Upper lobe of right lung (tissue), 1 donor: ENCODE data around the gene STT3B. TPM values are rescaled to one million over a fixed set of nuclear protein-coding genes. Genes with fewer than 3 reads are reported as not detected.

Source experiments
- ATAC-seq: fragments of 200-7000 bp; cut with Tn5 transposase; one replicate; pipeline ENCODE4 v1.9.1; 2020; ENCODE audit warnings: mild to moderate bottlenecking, moderate library complexity
- DNase-seq: peaks from one replicate; pipeline ENCODE4 v3.0.0-alpha.2; 2020
- H3K27ac ChIP-seq: fragments of 200-600 bp; one replicate; pipeline ENCODE4 v1.8.0; 2022
- H3K27me3 ChIP-seq: fragments of 200-600 bp; one replicate; pipeline ENCODE4 v1.8.0; 2022; ENCODE audit warnings: mild to moderate bottlenecking
- H3K36me3 ChIP-seq: fragments of 200-600 bp; one replicate; pipeline ENCODE4 v1.8.0; 2022
- H3K4me1 ChIP-seq: fragments of 200-600 bp; one replicate; pipeline ENCODE4 v1.8.0; 2022
- H3K4me3 ChIP-seq: fragments of 200-600 bp; one replicate; pipeline ENCODE4 v1.8.0; 2022; ENCODE audit warnings: mild to moderate bottlenecking
- H3K9me3 ChIP-seq: fragments of 200-600 bp; one replicate; pipeline ENCODE4 v1.8.0; 2022
- intact Hi-C: fragments of 100-400 bp; cut with DNase I; formaldehyde crosslinking; loops from one replicate; pipeline ENCODE4 v1.11.0; 2022
- total RNA-seq: library from RNA; stranded (reverse); fragmentation: NEBNext Ultra II Directional; extraction: Animal tissue kit (Norgen Biotek cat#: 25700); gene quantifications from one replicate; pipeline ENCODE4 v1.2.1, GENCODE V29; 2021
- TF ChIP-seq, protein P1 (sequence below): fragments of 200-600 bp; IDR thresholded peaks from one replicate; pipeline ENCODE4 v1.8.0; 2022; ENCODE audit warnings: antibody characterized with exemption
- donor health status: DM: no; HTN: yes; CAD: no; lungs with severe emphysema.

Gene STT3B
- total RNA-seq, 1 donor from 2014 or later, result 129 TPM

DNA sequence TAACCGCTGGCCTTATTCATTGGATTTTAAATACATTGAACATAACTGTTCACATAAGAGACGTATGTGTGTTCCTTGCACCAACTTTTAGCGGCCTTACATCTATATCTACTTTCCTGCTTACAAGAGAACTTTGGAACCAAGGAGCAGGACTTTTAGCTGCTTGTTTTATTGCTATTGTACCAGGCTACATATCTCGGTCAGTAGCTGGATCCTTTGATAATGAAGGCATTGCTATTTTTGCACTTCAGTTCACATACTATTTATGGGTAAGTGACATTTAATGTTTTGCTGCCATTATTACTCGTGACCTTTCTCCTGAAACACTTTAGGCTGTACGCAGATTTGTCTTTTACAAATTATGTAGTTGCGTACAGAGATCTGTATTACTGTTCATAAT is 47.1 kb downstream of the STT3B start:
- Histone ChIP-seq H3K27ac (no peak overlapping the region), H3K27me3 (no peaks in the 10 kb centered on the region), H3K4me1 (peaks cover 8% of the 10 kb centered on the region), H3K4me3 (no peak overlapping the region), H3K36me3 (peaks cover 15% of the 10 kb centered on the region), H3K9me3 (no peaks in the 10 kb centered on the region)
- intact Hi-C loops, result no loop called here
- TF ChIP-seq, protein P1, sequence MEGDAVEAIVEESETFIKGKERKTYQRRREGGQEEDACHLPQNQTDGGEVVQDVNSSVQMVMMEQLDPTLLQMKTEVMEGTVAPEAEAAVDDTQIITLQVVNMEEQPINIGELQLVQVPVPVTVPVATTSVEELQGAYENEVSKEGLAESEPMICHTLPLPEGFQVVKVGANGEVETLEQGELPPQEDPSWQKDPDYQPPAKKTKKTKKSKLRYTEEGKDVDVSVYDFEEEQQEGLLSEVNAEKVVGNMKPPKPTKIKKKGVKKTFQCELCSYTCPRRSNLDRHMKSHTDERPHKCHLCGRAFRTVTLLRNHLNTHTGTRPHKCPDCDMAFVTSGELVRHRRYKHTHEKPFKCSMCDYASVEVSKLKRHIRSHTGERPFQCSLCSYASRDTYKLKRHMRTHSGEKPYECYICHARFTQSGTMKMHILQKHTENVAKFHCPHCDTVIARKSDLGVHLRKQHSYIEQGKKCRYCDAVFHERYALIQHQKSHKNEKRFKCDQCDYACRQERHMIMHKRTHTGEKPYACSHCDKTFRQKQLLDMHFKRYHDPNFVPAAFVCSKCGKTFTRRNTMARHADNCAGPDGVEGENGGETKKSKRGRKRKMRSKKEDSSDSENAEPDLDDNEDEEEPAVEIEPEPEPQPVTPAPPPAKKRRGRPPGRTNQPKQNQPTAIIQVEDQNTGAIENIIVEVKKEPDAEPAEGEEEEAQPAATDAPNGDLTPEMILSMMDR, result no peak
- DNase-seq (no peak), ATAC-seq (no peak)

DNA sequence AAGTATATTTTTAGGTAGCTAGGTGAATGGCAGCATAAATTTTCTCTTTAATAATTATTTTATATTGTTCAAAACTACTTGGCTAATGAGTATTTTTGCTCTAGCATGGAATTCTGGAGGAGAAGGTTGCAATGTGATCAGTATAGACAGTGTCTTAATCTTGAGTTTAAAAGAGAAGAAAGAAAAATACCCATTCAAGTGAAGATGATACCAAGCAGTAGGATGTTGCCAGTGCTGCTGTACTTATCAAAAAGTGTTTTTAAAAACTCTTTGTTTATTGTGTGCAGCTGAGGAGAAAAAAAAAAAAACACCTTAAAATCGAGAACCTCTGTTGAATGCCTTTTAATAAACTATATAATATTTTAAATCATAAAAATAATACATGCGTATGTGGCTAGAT is 47.9 kb downstream of the STT3B start:
- peaks cover 15% of the 10 kb centered on the region for H3K36me3 ChIP-seq
- no peaks in the 10 kb centered on the region for H3K9me3 ChIP-seq
- DNase-seq, result no peak
- ATAC-seq, result no peak
- H3K4me1 ChIP-seq, result no peaks in the 10 kb centered on the region
- no peak overlapping the region for H3K4me3 ChIP-seq
- TF ChIP-seq, protein P1, result no peak
- H3K27ac ChIP-seq, result no peak overlapping the region
- no peaks in the 10 kb centered on the region for H3K27me3 ChIP-seq
- intact Hi-C loops, result no loop called here

DNA sequence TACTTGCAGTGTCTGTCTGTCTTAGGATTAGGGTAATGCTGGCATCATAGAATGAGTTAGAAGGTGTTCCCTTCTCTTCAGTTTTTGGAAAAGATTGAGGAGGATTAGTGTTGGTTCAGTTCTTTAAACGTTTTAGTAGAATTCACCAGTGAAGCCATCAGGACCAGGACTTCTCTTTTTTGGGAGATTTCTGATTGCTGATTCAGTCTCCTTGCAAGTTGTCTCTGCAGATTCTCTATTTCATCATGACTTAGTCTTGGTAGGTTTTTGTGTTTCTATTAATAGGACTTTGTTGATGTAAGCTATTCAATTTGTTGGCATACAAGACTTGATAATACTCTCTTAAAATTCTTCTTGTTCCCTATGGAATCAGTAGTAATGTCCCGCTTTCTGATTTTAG is 48.9 kb downstream of the STT3B start:
- no peak overlapping the region for H3K27ac ChIP-seq
- H3K4me1 ChIP-seq, result no peaks in the 10 kb centered on the region
- H3K27me3 ChIP-seq, result no peaks in the 10 kb centered on the region
- peaks cover 15% of the 10 kb centered on the region for H3K36me3 ChIP-seq
- no peak overlapping the region for H3K4me3 ChIP-seq
- intact Hi-C loops, result no loop called here
- no peaks in the 10 kb centered on the region for H3K9me3 ChIP-seq
- ATAC-seq (no peak), DNase-seq (no peak)
- TF ChIP-seq, protein P1, result no peak

DNA sequence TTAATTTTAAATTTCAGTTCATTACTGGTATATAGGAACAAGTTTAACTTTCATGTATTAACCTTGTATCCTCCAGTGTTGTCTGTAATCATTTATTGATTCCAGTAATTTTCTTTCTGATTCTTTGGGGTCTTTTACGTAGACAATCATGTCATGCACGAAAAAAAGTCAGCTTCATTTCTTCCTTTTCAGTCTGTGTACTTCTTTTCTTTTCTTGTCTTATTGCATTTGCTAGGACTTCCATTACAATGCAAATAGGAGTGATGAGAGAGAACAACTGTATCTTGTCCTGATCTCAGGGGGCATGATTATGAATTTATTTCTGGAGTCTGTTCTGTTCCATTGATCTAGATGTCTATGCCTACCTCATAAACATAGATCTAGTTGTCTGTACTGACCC is 56.5 kb downstream of the STT3B start:
- ATAC-seq (no peak), DNase-seq (no peak)
- intact Hi-C loops, result no loop called here
- Histone ChIP-seq H3K27me3 (no peaks in the 10 kb centered on the region), H3K27ac (no peak overlapping the region), H3K4me3 (no peak overlapping the region), H3K36me3 (peaks cover 3% of the 10 kb centered on the region), H3K9me3 (peaks cover 15% of the 10 kb centered on the region), H3K4me1 (no peaks in the 10 kb centered on the region)
- TF ChIP-seq, protein P1, result no peak

DNA sequence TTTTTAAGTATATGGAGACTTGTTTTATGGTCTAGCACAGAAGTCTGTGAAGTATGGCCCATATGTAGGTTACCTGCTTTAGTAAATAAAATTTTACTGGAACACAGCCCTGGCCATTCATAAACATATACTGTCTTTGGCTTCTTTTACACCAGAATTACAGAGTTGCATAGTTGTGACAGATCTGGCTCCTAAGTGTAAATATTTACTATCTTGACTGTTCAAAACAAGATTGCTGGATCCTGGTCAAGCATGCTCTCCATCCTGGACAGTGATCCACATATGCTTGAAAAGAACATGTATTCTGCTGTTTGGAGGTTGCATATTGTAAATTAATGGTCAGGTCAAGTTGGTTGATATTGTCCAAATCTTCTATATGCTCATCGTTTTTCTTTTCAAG is 57.9 kb downstream of the STT3B start:
- intact Hi-C loops, result no loop called here
- H3K9me3 ChIP-seq, result peaks cover 15% of the 10 kb centered on the region
- no peaks in the 10 kb centered on the region for H3K4me1 ChIP-seq
- H3K27ac ChIP-seq, result no peak overlapping the region
- no peak overlapping the region for H3K4me3 ChIP-seq
- TF ChIP-seq, protein P1, result no peak
- H3K27me3 ChIP-seq, result no peaks in the 10 kb centered on the region
- peaks cover 9% of the 10 kb centered on the region for H3K36me3 ChIP-seq
- no peak for DNase-seq
- no peak for ATAC-seq

DNA sequence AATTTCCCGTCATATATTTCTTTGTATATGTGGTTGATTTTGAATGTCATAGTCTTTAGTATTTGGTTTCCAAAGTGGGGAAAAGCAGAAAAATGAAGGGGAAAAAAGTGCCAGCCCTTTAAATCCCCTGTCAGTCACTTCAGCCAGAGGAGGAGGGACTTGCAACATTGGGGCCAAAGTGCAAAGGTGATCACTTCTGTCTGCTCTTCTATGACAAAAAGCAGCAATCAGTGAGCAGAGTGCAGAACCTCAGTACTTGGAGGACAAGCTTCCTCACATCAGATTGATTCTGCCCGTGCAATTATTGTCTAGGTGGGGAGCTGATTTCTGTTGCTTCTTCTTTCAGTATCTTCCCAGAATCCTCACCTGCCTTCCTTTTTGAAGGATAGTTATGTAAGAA is 60.0 kb downstream of the STT3B start:
- Histone ChIP-seq H3K4me3 (no peak overlapping the region), H3K9me3 (peaks cover 15% of the 10 kb centered on the region), H3K27me3 (no peaks in the 10 kb centered on the region), H3K36me3 (peaks cover 9% of the 10 kb centered on the region), H3K4me1 (peaks cover 4% of the 10 kb centered on the region), H3K27ac (no peak overlapping the region)
- intact Hi-C loops, result no loop called here
- ATAC-seq (no peak), DNase-seq (no peak)
- TF ChIP-seq, protein P1, result no peak
